Measurements from ENCODE around the gene ERP44.
"Not testable (repeated sequence)": the region's sequence is repeated elsewhere in the genome, so short reads cannot be mapped to it uniquely, and the experiment has no call there.

GRCh38 chr9:100069068-100069467, 29.7 kb downstream of the ERP44 start:
- not testable (repeated sequence) for TF ChIP-seq CTCF (IDR thresholded peaks at IDR 0.05; ENCODE audit: insufficient read depth, low read length, poor library complexity, severe bottlenecking); EZH2phosphoT487 (conservative IDR thresholded peaks at IDR 0.05; ENCODE audit: low read length)
